ENCODE measurements around the gene BRD4. TPM values are rescaled to one million over a fixed set of nuclear protein-coding genes. Genes with fewer than 3 reads are reported as not detected.

BRD4 gene
- total and polyA plus RNA-seq, 8 donors, result 10.6 to 113 (median 20.5) TPM

DNA sequence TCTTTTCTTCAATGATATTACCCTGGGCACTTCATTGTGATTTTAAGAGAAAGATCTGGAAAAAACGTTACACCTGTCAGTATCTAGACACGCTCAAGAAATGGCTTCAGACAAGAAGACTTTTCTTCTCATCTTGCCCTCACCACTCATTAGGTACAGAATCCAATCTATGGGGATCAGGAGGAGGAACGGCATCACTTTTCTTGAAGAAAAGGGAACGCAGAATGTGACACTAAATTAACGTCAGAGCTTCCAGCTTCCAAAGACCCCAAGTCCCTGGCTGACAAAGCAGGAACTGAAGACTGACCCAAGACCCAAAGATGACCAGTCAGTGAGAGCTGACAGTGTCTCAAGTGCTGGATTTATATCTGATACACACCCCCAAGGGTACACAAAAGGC lies 48.2 kb downstream of the BRD4 start:
- intact Hi-C loops (cut with DNase I; ENCODE audit: low total_unique reads), result no loop called here
- H3K4me3 ChIP-seq, result peak overlapping the region in 1 of 4 donors; percentile 3
- no peaks in the 10 kb centered on the region for H3K9me3 ChIP-seq
- H3K27ac ChIP-seq, result peak overlapping the region in 3 of 5 donors; percentile 9 to 68 (median 27)
- H3K36me3 ChIP-seq, result no peaks in the 10 kb centered on the region
- WGBS, 5 donors, result 78 to 89% (median 86%) methylated on average over 5 of the region's 5 CpGs
- peaks cover 97 to 100% (median 99%) of the 10 kb centered on the region in 4 donors for H3K4me1 ChIP-seq
- no peaks in the 10 kb centered on the region for H3K27me3 ChIP-seq
- TF ChIP-seq POLR2A (IDR thresholded peaks at IDR 0.05) (no peak), POLR2AphosphoS5 (IDR thresholded peaks at IDR 0.05) (no peak), EP300 (IDR thresholded peaks at IDR 0.05) (no peak), CTCF (IDR thresholded peaks at IDR 0.05) (no peak)
- no peak for DNase-seq

GRCh38 chr19:15283141-15283883 lies 49.0 kb downstream of the BRD4 start:
- intact Hi-C loops (cut with DNase I; ENCODE audit: low total_unique reads), result no loop called here
- Histone ChIP-seq H3K4me3 (peak overlapping the region in 1 of 4 donors; percentile 3), H3K27ac (peak overlapping the region in 4 of 5 donors; percentile 32 to 80 (median 54)), H3K27me3 (no peaks in the 10 kb centered on the region), H3K9me3 (no peaks in the 10 kb centered on the region), H3K4me1 (peaks cover 96 to 100% (median 98%) of the 10 kb centered on the region in 4 donors), H3K36me3 (no peaks in the 10 kb centered on the region)
- no peak for TF ChIP-seq CTCF (IDR thresholded peaks at IDR 0.05)
- peak in 1 of 3 donors; percentile 35 for TF ChIP-seq POLR2AphosphoS5 (IDR thresholded peaks at IDR 0.05)
- TF ChIP-seq POLR2A (IDR thresholded peaks at IDR 0.05), result no peak
- DNase-seq, result no peak
- WGBS, 5 donors, result 53 to 66% (median 62%) methylated on average over 8 to 10 of the region's 10 CpGs

DNA sequence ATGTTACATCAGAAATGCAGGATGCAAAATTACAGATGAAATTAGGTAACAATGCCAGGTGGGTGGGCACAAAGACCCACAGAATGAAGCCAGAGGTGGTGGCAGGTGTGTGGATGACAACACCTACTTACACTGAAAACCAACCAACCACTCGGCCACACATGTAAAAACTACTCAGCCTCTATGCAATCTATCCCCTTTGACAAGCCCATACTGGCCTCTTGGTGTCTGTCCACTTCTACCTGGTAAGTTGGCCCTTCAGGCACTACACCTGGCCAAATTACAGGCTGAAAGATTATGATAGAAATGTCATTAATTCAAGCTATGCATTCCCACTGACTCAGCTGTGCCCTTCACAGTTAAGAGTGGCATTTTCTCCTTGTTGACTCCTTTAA lies 50.0 kb downstream of the BRD4 start:
- TF ChIP-seq EP300 (IDR thresholded peaks at IDR 0.05) (no peak), CTCF (IDR thresholded peaks at IDR 0.05) (no peak), POLR2A (IDR thresholded peaks at IDR 0.05) (no peak), POLR2AphosphoS5 (IDR thresholded peaks at IDR 0.05) (no peak)
- intact Hi-C loops (cut with DNase I; ENCODE audit: low total_unique reads), result no loop called here
- no peaks in the 10 kb centered on the region for H3K9me3 ChIP-seq
- no peaks in the 10 kb centered on the region for H3K36me3 ChIP-seq
- WGBS, 5 donors, result 48 to 64% (median 53%) methylated on average over 1 of the region's 1 CpG
- H3K4me1 ChIP-seq, result peaks cover 90 to 100% (median 97%) of the 10 kb centered on the region in 4 donors
- H3K27ac ChIP-seq, result peak overlapping the region in 4 of 5 donors; percentile 18 to 80 (median 71)
- no peaks in the 10 kb centered on the region for H3K27me3 ChIP-seq
- no peak for DNase-seq
- H3K4me3 ChIP-seq, result no peak overlapping the region

- H3K9me3 ChIP-seq, result no peaks in the 10 kb centered on the region
- TF ChIP-seq EP300 (IDR thresholded peaks at IDR 0.05) (no peak), POLR2A (IDR thresholded peaks at IDR 0.05) (no peak), CTCF (IDR thresholded peaks at IDR 0.05) (peak in 1 of 7 experiments; percentile 6), POLR2AphosphoS5 (IDR thresholded peaks at IDR 0.05) (peak; percentile 31 to 81 (median 67))
- peaks cover 93 to 100% (median 98%) of the 10 kb centered on the region in 4 donors for H3K4me1 ChIP-seq
- H3K4me3 ChIP-seq, result peak overlapping the region in 1 of 4 donors; percentile 13
- intact Hi-C loops (cut with DNase I; ENCODE audit: low total_unique reads), result no loop called here
- 6 to 22% (median 15%) methylated on average over 12 of the region's 12 CpGs for WGBS, 5 donors
- H3K36me3 ChIP-seq, result no peaks in the 10 kb centered on the region
- peak overlapping the region; percentile 57 to 80 (median 73) for H3K27ac ChIP-seq
- peak; percentile 75 to 91 for DNase-seq
- H3K27me3 ChIP-seq, result no peaks in the 10 kb centered on the region
Observed at GRCh38 chr19:15280915-15281683, 51.2 kb downstream of the BRD4 start.

All from stomach (tissue), 9 donors.